Tongue (tissue), 2 donors: ENCODE results near the gene ART3. TPM values are rescaled to one million over a fixed set of nuclear protein-coding genes. Genes with fewer than 3 reads are reported as not detected.
A peak's percentile ranks its signal among the peaks of the same experiment; 100 is the strongest.

Experiments used
- DNase-seq: peaks from one replicate; pipeline ENCODE4 v3.0.0-alpha.2; 2015
- total RNA-seq: library from RNA; depleted of rRNA; stranded (reverse); fragments of >200 nt; gene quantifications from one replicate; pipeline ENCODE4 v1.2.3, GENCODE V29; 2014

The ART3 gene
- total RNA-seq, 1 donor from 2014 or later = 28.1 TPM

- DNase-seq = peak; percentile 98
Observed at GRCh38 chr4:76148142-76148865, 73.8 kb downstream of the ART3 start, which contains the start of gene NUP54. NUP54 (minus strand) TSS chr4:76148397; CDS start chr4:76148374, 23 bp downstream.

DNA sequence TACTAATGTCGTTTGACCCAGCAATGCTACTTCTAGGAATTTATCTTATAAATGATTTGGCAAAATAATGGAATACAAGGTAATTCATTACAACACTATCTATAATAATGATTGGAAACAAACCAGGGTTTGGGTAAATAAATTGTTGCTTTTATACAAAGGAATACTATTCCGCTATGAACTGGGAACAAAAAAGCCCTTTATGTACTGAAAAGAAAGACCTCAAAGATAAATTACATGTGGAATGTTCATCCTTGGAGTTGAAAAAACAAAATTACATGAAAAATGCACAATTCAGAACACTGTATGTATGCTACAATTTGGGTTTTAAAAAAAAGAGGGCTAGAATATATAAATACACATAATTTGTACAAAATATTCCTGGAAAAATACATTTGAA lies 78.8 kb downstream of the ART3 start:
- no peak for DNase-seq

- peak; percentile 6 for DNase-seq
Observed at GRCh38 chr4:76155979-76156378, 81.5 kb downstream of the ART3 start.

DNA sequence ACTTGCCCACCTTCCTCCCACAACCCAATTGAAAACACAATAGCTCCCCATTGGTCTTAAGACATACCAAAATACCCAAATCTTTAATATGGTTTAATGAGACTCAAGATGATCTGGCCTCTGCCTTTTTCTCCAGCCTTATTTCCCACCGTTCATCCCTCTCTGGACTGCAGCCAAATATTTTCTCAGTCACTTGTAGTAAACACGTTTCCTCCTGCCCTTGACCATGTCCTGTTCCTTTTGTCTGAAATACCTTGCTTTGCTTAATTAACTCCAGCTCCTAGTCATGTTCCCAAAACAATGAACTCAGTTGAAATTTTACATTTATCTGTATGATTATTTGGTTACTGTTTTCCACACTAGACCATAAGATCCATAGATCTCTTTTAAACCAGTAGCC lies 82.1 kb downstream of the ART3 start:
- DNase-seq = no peak

DNA sequence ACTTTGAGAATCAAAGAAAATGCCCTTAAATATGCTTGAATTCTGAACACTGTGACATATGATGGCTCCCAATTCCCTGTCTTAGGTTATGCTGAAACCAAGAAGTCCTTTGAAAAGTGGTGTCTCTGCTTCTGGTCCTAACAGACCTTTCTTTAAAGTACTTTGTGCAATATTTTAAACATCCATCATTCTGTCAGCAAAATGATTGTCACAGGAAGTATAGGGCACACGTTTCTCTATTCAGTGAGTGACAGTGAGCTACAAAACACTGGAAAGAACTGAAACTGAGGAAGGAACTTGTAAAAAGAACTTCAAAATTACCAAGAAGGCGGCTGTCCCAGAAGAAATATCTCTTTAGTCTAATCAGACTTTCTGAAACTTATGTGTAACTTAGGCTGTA lies 85.8 kb downstream of the ART3 start:
- DNase-seq = no peak

Other genes with a start within 250 kb of the ART3 start
- gene PPEF2, start 172.3 kb upstream of the ART3 start, total RNA-seq = 0.10 TPM
- 33.4 TPM for gene NAAA, start 133.7 kb upstream of the ART3 start, total RNA-seq
- 27.9 TPM for gene SDAD1, start 83.8 kb upstream of the ART3 start, total RNA-seq
- not detected for gene CXCL9, start 67.2 kb upstream of the ART3 start, total RNA-seq
- not detected for gene CXCL10, start 51.2 kb upstream of the ART3 start, total RNA-seq
- gene CXCL11, start 38.6 kb upstream of the ART3 start, total RNA-seq = not detected
- gene NUP54, start 73.7 kb downstream of the ART3 start, total RNA-seq = 58.5 TPM
- gene SCARB2, start 139.1 kb downstream of the ART3 start, total RNA-seq = 181 TPM
- 3.0 TPM for gene FAM47E, start 177.0 kb downstream of the ART3 start, total RNA-seq
- 64.8 TPM for gene STBD1, start 232.0 kb downstream of the ART3 start, total RNA-seq